KG1 (cell line): ENCODE measurements around the gene OR51E2.
"Not testable (repeated sequence)": the region's sequence is repeated elsewhere in the genome, so short reads cannot be mapped to it uniquely, and the experiment has no call there.

Source experiments
- DNase-seq: peaks from one replicate; lab custom pipeline; 2025; lab: John Stamatoyannopoulos, UW

Gene OR51E2

DNA sequence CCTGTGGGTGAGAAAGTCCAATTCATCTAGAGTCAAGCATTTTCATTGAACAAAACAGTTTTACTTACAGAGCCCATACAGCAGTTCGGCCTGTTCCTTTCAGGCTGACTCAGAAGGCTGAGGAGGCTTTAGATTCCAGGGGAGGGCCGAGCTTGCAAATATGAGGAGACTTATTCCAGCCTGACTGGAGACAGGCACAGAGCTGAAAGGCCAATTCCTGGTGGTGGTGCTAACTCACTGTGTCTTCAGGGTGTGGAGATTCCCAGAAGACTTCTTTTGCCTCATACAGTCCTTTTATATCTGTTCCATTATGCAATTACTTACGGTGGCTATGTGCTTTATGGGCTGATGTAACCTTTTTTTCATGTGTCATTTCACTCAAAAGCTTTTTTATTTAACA is at the start of gene OR51E2:
TSS of gene OR51E2 (minus strand) at position 269 of the 400 bp plus-strand sequence. CDS start 15,142 bp downstream, outside the sequence.
- no peak for DNase-seq

DNA sequence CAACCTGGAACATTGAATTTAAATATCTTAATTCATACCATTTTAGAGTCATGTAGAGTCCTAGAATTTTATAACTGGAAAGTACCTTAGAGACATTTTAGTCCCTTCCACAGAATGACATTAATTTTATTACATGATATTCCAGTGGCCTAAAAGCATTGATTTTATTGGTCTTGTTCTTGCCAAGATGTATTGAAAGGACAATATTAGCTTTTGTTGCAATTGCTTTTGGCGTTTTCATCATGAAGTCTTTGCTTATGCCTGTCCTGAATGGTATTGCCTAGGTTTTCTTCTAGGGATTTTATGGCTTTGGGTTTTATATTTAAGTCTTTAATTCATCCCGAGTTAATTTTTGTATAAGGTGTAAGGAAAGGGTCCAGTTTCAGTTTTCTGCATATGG is 43.1 kb upstream of the OR51E2 start:
- no peak for DNase-seq

- DNase-seq: no peak
Observed at GRCh38 chr11:4727171-4727570, 29.5 kb upstream of the OR51E2 start.

DNA sequence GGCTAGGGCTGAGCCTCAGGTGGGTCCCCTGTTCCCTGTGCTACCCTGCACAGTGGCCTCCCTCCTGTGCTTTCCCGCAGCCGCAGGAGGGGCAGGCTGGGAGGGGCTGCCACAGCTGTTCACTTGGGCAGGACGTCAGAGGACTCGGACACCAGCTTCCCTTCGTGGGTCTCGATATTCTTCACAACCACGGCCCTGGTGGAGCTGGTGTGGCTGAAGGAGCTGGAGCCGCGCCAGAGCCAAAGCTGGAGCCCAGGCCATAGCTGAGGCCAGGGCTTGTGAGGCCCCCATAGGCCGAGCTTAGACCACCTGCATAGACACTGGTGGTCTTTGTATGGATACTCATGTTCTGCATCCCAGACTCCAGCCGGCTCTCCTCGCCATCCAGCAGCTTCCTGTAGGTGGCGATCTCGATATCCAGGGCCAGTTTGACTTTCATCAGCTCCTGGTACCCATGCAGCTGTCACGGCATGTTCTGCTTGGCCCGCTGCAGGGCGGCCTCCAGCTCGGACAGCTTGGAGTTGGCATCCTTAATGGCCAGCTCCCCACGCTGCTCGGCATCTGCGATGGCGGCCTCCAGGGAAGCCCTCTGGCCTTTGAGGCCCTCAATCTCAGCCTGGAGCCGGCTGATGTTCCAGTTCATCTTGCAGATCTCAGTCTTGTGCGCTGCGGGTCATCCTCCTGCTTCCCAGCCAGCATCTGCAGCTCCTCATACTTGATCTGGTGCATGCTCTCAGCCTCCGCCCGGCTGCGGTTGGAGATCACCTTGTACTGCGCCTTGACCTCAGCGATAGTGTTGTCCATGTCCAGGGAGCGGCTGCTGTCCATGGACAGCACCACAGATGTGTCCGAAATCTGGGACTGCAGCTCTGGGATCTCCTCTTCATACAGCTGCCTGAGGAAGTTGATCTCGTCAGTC is 25.2 kb upstream of the OR51E2 start:
- DNase-seq: not testable (repeated sequence)

- DNase-seq: no peak
Observed at GRCh38 chr11:4714300-4714699, 16.6 kb upstream of the OR51E2 start.

DNA sequence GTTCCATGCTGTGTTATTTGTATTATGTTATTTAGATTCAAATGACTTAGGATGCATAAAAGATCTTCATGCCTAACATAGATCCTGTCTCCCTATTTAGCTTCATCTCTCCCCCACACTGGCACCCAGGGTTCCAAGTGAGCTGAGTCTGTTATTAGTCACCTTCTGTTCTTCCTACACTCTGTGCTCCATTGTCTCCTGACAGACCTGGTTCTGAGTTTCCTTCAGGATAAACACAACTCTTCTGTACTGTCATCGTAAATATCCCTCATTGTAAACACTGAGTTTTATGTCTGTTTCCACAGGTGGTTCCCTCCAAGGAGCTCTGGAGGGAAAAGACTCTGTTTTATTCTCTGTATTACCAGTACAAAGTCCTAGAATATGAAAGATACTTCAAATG is 15.6 kb upstream of the OR51E2 start:
- DNase-seq: no peak

- no peak for DNase-seq
Observed at GRCh38 chr11:4704790-4705334, 7.2 kb upstream of the OR51E2 start.

- DNase-seq: no peak
Observed at GRCh38 chr11:4704054-4704789, 6.6 kb upstream of the OR51E2 start, which contains the start of gene MMP26. MMP26 (plus strand) TSS chr11:4704784.

- no peak for DNase-seq
Observed at GRCh38 chr11:4700436-4700820, 2.8 kb upstream of the OR51E2 start.

- DNase-seq: no peak
Observed at GRCh38 chr11:4699697-4700435, 2.2 kb upstream of the OR51E2 start.

DNA sequence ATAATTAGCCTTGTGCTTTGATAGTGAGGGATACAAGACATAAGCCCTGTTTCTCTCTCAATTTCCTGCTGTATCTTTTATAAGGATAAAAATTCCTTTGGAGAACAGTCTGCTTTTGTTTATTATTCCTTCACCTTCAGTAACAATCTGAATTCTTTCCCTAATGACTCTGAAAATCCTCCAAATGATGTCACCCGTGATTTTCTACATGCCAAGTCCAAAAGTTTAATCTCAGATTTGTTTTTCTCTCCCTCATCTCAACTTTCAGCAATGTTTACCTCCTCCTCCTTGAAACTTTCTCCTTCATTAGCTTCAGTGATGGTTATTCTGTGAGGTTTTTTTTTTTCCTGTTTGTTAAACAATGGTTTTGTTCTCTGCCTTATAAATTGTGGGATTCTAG is 2.2 kb downstream of the OR51E2 start:
- DNase-seq: no peak

- DNase-seq: no peak
Observed at GRCh38 chr11:4684631-4685285, 12.9 kb downstream of the OR51E2 start.

- no peak for DNase-seq
Observed at GRCh38 chr11:4682623-4683419, 14.8 kb downstream of the OR51E2 start.

GRCh38 chr11:4680341-4680740 is 17.3 kb downstream of the OR51E2 start:
- DNase-seq: no peak

GRCh38 chr11:4677948-4678347 is 19.7 kb downstream of the OR51E2 start:
- no peak for DNase-seq

DNA sequence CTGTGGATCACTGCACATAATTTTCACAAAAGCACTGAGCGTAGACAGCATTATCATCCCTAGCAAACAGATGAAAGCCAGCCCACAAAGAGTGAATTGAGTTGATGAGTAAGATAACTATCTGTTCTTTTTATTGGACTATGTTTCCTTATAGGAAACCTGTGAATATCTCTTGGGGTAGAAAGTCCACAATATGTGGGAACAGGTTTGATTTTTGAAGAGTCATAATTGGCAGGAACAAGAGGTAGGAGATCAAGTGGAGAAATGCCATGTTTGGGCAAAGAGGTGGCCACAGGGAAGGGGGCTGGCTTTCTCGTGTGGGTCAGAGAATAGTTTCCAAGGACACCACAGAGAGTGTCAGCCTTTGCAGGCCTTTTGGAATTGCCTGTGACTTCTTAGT is 23.9 kb downstream of the OR51E2 start:
- no peak for DNase-seq

DNA sequence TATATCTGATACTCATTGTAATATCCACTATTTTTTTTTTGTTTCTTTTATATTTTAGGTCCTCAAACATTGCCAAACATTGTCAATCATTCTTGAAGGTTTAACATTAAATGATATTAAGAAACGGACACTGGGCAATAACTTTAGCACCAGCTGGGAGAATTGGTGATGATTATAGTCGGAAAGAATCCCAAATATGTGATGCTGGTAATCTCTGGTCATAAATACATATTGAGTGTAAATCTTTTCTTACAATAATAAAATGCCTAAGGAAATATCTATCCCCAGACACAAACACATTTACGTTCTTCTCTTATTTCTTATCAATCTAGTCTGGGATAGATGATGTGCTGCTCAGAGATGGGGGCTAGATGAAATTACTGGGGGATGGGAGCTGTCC is 25.2 kb downstream of the OR51E2 start:
- DNase-seq: no peak

DNA sequence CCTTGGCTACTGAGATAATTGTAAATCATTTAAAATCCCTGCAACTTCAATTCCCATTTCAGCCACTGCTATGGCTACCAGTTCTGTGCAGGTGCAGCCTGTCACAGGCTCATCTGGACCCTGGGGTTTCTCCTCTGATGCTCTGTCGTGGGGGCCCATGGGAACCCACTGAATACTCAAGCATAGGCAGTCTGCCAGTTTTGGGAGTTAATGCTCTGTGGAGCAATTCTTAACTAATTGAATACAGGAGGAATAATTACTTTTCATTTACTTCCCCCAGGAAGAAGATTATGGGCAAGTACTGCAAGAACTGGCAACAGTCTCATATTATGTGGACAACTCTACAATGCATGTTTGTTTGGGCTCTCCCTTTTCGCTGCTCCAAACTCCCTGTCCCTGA is 25.9 kb downstream of the OR51E2 start:
- DNase-seq: no peak

GRCh38 chr11:4665424-4665823 is 32.2 kb downstream of the OR51E2 start:
- no peak for DNase-seq

- DNase-seq: no peak
Observed at GRCh38 chr11:4664786-4665185, 32.9 kb downstream of the OR51E2 start.

DNA sequence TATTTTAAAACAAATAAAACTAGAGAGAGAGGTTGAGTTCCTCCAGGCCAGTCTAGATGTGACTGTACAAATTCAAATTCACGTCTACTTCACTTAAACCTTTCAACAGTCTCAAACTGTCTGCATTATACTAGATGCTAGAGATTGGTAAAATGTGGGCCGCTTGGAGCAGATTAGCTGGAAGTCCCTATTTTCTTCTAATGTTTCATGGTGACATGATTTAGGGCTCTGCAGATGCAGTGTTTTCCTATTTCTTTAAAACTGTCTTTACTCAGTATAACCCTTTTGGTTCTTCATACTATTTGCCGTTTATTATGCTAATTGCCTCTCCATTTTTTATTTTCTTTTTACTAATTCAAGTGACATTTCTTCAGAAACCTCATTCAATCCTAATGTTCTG is 33.5 kb downstream of the OR51E2 start:
- no peak for DNase-seq
